A673 (cell line): ENCODE data around the gene SEMA4C. TPM values are rescaled to one million over a fixed set of nuclear protein-coding genes. Genes with fewer than 3 reads are reported as not detected.

Source experiments
- BruUV-seq: library from RNA; stranded (reverse); fragments of 400-500 nt; replicated peaks from 2 replicates; lab custom pipeline; 2021; lab: Mats Ljungman, UMichigan
- CTCF ChIA-PET: fragments of 300-600 bp; sonication (Branson Sonifier 250); formaldehyde crosslinking; loops from one replicate; lab custom pipeline; 2022; ENCODE audit warnings: antibody characterized with exemption; lab: Charles Lee
- POLR2A ChIA-PET: fragments of 300-600 bp; sonication (Branson Sonifier 250); formaldehyde crosslinking; loops from one replicate; lab custom pipeline; 2022; ENCODE audit warnings: antibody characterized with exemption; ENCODE audit not compliant: low non-redundant PET; lab: Charles Lee
- DNase-seq: peaks from one replicate; pipeline ENCODE4 v3.0.0-alpha.2; 2015; ENCODE audit warnings: low spot score
- H3K27ac ChIP-seq: fragments of 200-600 bp; sonication (generic); 2 replicates; pipeline ENCODE4 v1.5.1; 2016; ENCODE audit warnings: mixed run types, low read depth, mild to moderate bottlenecking, mixed read lengths, antibody characterized with exemption, low read length; ENCODE audit not compliant: poor library complexity, severe bottlenecking
- H3K27me3 ChIP-seq: fragments of 200-600 bp; sonication (generic); replicated peaks from 2 replicates; pipeline ENCODE4 v1.6.1; 2017; ENCODE audit warnings: mixed run types, low read depth, mild to moderate bottlenecking, mixed read lengths, antibody characterized with exemption, low read length; ENCODE audit not compliant: insufficient read depth, poor library complexity
- H3K36me3 ChIP-seq: fragments of 200-600 bp; sonication (generic); 2 replicates; pipeline ENCODE4 v1.6.1; 2016; ENCODE audit warnings: mixed run types, mild to moderate bottlenecking, mixed read lengths, antibody characterized with exemption, low read length; ENCODE audit not compliant: insufficient read depth, poor library complexity, severe bottlenecking
- H3K4me1 ChIP-seq: fragments of 200-600 bp; sonication (generic); 2 replicates; pipeline ENCODE4 v1.6.1; 2017; ENCODE audit warnings: mixed run types, mild to moderate bottlenecking, mixed read lengths, antibody characterized with exemption, low read length; ENCODE audit not compliant: insufficient read depth, poor library complexity, severe bottlenecking
- H3K4me3 ChIP-seq: fragments of 200-600 bp; sonication (generic); 2 replicates; pipeline ENCODE4 v1.5.1; 2016; ENCODE audit warnings: low read depth, mixed run types, mild to moderate bottlenecking, mixed read lengths, low read length; ENCODE audit not compliant: poor library complexity, severe bottlenecking
- H3K9me3 ChIP-seq: fragments of 200-600 bp; sonication (generic); 2 replicates; pipeline ENCODE4 v1.6.1; 2016; ENCODE audit warnings: mixed run types, low read depth, mild to moderate bottlenecking, mixed read lengths, antibody characterized with exemption, low read length; ENCODE audit not compliant: poor library complexity, severe bottlenecking
- CTCF ChIP-seq: fragments of 300-800, 200-600 bp; sonication (generic); conservative IDR thresholded peaks from 2 replicates; pipeline ENCODE4 v1.5.1; 2017; ENCODE audit warnings: low read depth, mild to moderate bottlenecking, antibody characterized with exemption, low read length, moderate library complexity, mixed read lengths
- EZH2 ChIP-seq: fragments of 200-600 bp; sonication (generic); IDR thresholded peaks from 2 replicates; pipeline ENCODE4 v1.6.1; 2017; ENCODE audit warnings: borderline replicate concordance, low read depth, mild to moderate bottlenecking, mixed read lengths, antibody characterized with exemption, low read length; ENCODE audit not compliant: poor library complexity, severe bottlenecking
- intact Hi-C: fragments of 100-400 bp; cut with micrococcal nuclease; formaldehyde crosslinking; loops from one replicate; pipeline ENCODE4 v1.10.0; 2022; ENCODE audit not compliant: unreplicated experiment
- total RNA-seq: library from RNA; stranded (reverse); gene quantifications from 2 replicates; pipeline ENCODE4 v1.2.3, GENCODE V29; 2021

SEMA4C gene
- total RNA-seq, 1 experiment from 2014 or later = 33.3 TPM

- no peak for DNase-seq
- peaks cover 38% of the 10 kb centered on the region for H3K36me3 ChIP-seq
- POLR2A ChIA-PET = no interaction called here
- intact Hi-C loops = loop anchor here (5.0 kb wide), 1 partner anchor 253 kb away; the partner anchor contains the start of gene ANKRD36
- CTCF ChIA-PET = interaction anchor here (0.5 kb wide), 1 partner anchor 9 kb away, joined by 6 read pairs; no protein-coding TSS in a partner anchor
- H3K9me3 ChIP-seq = no peaks in the 10 kb centered on the region
- TF ChIP-seq CTCF (no peak), EZH2 (no peak)
- peaks cover 10% of the 10 kb centered on the region for H3K4me1 ChIP-seq
- peak overlapping the region; percentile 42 for H3K27ac ChIP-seq
- H3K4me3 ChIP-seq = no peak overlapping the region
- no peaks in the 10 kb centered on the region for H3K27me3 ChIP-seq
- BruUV-seq = no TSS peak
These were observed 10.7 kb downstream of the SEMA4C start for GRCh38 chr2:96859099-96859649.

- Histone ChIP-seq H3K9me3 (no peaks in the 10 kb centered on the region), H3K4me3 (peak within 1 kb of the TSS; percentile 66), H3K27ac (peak within 1 kb of the TSS; percentile 78), H3K4me1 (peaks cover 10% of the 10 kb centered on the region), H3K27me3 (no peaks in the 10 kb centered on the region), H3K36me3 (peaks cover 33% of the 10 kb centered on the region)
- DNase-seq = peak; percentile 98
- intact Hi-C loops = loop anchor here (1.0 to 5.0 kb wide), 2 partner anchors 93 to 254 kb away; partner anchors contain the start of gene ANKRD36
- TF ChIP-seq EZH2 = no peak
- peak; percentile 84 for TF ChIP-seq CTCF
- no TSS peak for BruUV-seq
- ChIA-PET POLR2A (interaction anchor here (0.6 kb wide), 1 partner anchor 10 kb away, joined by 3 read pairs; no protein-coding TSS in a partner anchor), CTCF (interaction anchor here (0.6 to 2.0 kb wide), 9 partner anchors 11 to 462 kb away, joined by 3 to 24 read pairs (median 6); no protein-coding TSS in a partner anchor)
These were observed 12.1 kb downstream of the SEMA4C start, which contains the start of gene ANKRD39 for GRCh38 chr2:96857667-96858372. Gene ANKRD39 (minus strand): TSS chr2:96858016. CDS start chr2:96857987, 29 bp downstream.

GRCh38 chr2:96856776-96857666, 12.9 kb downstream of the SEMA4C start:
- DNase-seq = peak; percentile 30
- intact Hi-C loops = loop anchor here (5.0 kb wide), 1 partner anchor 255 kb away; the partner anchor contains the start of gene ANKRD36

More at GRCh38 chr2:96856776-96857666, 12.9 kb downstream of the SEMA4C start:
- H3K4me1 ChIP-seq = peaks cover 10% of the 10 kb centered on the region
- H3K4me3 ChIP-seq = peak overlapping the region; percentile 66
- CTCF ChIA-PET = interaction anchor here (0.5 to 2.0 kb wide), 10 partner anchors 12 to 461 kb away, joined by 3 to 24 read pairs (median 3); no protein-coding TSS in a partner anchor
- TSS peak; percentile 25 for BruUV-seq
- peaks cover 34% of the 10 kb centered on the region for H3K36me3 ChIP-seq
- POLR2A ChIA-PET = no interaction called here
- no peaks in the 10 kb centered on the region for H3K9me3 ChIP-seq
- no peaks in the 10 kb centered on the region for H3K27me3 ChIP-seq
- H3K27ac ChIP-seq = peak overlapping the region; percentile 78
- TF ChIP-seq EZH2 (no peak), CTCF (no peak)
